Fibroblast of mammary gland (primary cell): ENCODE data around the gene SLC23A2.
"Not testable (repeated sequence)": the region's sequence is repeated elsewhere in the genome, so short reads cannot be mapped to it uniquely, and the experiment has no call there.

Source experiments
- DNase-seq: peaks from one replicate; pipeline ENCODE4 v3.0.0-alpha.2; 2010; ENCODE audit warnings: low read depth
- H3K4me3 ChIP-seq: 2 replicates; pipeline ENCODE4 v1.5.1; 2011; ENCODE audit warnings: low read depth, mild to moderate bottlenecking, low read length, moderate library complexity; ENCODE audit not compliant: control insufficient read depth
- TF ChIP-seq, protein P1 (sequence below): conservative IDR thresholded peaks from 2 replicates; pipeline ENCODE4 v1.5.1; 2011; ENCODE audit warnings: low read depth, low read length, inconsistent platforms; ENCODE audit not compliant: control insufficient read depth, insufficient read depth

SLC23A2 gene

DNA sequence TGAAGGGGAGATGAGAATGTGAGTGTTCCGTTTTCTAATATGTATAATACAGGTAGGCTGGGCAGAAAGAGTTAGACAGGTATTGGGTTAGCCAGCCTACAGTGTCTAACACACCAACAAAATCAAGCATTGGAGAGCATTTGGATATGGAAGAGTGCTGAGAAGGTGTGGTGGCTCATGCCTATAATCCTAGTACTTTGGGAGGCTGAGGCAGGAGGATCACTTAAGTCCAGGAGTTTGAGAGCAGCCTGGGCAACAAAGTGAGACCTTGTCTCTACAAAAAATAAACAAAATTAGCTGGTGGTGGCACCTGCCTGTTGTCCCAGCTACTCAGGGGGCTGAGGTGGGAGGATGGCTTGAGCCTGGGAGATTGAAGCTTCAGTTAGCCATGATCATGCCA, 38.6 kb upstream of the SLC23A2 start:
- TF ChIP-seq, protein P1, sequence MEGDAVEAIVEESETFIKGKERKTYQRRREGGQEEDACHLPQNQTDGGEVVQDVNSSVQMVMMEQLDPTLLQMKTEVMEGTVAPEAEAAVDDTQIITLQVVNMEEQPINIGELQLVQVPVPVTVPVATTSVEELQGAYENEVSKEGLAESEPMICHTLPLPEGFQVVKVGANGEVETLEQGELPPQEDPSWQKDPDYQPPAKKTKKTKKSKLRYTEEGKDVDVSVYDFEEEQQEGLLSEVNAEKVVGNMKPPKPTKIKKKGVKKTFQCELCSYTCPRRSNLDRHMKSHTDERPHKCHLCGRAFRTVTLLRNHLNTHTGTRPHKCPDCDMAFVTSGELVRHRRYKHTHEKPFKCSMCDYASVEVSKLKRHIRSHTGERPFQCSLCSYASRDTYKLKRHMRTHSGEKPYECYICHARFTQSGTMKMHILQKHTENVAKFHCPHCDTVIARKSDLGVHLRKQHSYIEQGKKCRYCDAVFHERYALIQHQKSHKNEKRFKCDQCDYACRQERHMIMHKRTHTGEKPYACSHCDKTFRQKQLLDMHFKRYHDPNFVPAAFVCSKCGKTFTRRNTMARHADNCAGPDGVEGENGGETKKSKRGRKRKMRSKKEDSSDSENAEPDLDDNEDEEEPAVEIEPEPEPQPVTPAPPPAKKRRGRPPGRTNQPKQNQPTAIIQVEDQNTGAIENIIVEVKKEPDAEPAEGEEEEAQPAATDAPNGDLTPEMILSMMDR = no peak
- no peak overlapping the region for H3K4me3 ChIP-seq
- no peak for DNase-seq

DNA sequence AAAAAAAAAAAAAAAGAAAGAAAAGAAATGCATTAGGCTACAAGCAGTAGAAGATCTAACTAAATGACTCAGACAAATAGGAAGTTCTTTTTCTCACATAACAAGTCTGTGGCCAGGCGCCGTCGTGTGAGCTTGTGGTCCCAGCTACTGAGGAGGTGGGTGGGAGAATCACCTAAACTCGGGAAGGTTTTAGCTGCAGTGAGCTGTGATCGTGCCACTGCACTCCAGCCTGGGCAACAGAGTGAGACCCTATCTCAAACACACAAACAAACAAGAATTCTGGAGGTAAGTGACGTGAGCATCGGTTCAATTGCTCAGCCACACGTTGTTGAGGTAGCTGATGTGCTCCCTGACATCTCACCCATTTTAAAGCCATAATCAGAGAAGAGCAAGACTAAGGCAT, 37.9 kb upstream of the SLC23A2 start:
- no peak overlapping the region for H3K4me3 ChIP-seq
- DNase-seq = no peak
- TF ChIP-seq, protein P1 = no peak

DNA sequence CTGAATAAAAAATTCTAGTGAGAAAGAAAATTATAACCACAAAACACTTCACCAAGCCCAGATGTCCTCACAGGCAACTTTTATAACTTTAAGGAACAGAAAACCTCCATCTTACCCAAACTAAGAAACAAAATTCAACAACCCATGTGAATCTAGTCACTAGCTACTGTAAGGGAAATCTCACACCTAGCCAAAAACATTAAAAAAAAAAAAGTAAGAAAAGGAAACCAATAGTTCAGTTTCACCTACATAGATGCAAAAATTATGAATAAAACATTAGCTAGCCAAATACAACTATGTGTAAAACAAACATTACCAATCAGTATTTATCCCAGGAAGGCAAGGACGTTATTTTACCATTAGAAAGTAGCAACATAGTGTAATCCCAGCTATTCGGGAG, 35.5 kb upstream of the SLC23A2 start:
- TF ChIP-seq, protein P1 = no peak

DNA sequence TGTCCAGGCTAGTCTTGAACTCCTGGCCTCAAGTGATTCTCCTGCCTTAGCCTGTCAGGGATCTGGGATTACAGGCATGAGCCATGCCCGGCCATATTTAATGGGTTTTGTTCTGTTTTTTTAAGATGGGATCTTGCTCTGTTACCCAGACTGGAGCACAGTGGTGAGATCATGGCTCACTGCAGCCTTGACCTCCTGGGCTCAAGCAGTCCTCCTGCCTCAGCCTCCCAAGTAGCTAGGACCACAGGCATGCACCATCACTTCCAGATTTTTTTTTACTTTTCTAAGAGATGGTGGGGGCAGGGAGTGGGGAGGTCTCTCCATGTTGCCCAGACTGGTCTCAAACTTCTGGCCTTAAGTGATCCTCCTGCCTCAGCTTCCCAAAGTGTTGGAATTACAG, 34.2 kb upstream of the SLC23A2 start:
- not testable (repeated sequence) for DNase-seq, H3K4me3 ChIP-seq

More for the DNA sequence above, 35.5 kb upstream of the SLC23A2 start:
- H3K4me3 ChIP-seq = no peak overlapping the region
- no peak for DNase-seq

DNA sequence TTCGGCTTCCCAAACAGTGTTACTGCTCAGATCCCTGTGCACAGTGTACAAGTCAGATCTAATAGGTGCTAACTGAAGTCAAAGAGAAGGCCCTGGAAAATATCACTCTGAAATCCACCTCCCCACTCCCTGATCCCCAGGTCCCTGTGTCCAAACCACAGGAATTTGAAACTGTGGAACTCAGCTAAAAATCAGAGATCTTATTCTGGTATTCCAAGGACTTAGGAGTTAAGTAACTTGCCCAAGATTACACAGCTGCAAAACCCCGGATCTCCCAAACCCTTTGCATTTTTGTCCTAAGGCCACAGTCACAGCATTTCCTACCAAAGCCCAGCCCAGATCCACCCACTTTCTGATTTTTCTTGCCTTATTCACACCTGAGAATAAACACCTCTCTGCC, 32.3 kb upstream of the SLC23A2 start:
- no peak overlapping the region for H3K4me3 ChIP-seq
- DNase-seq = no peak
- TF ChIP-seq, protein P1 = no peak

DNA sequence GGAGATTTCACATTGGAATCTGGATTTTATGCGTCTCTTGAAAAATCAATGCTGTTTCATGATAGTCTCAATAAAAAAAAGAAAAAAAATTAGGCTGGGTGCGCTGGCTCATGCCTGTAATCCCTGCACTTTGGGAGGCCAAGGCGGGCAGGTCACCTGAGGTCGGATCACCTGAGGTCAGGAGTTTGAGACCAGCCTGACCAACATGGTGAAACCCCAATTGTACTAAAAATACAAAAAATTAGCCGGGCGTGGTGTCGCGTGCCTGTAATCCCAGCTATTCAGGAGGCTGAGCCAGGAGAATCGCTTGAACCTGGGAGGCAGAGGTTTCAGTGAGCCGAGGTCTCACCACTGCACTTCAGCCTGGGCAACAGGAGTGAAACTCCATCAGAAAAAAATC, 30.4 kb upstream of the SLC23A2 start:
- not testable (repeated sequence) for DNase-seq, H3K4me3 ChIP-seq

DNA sequence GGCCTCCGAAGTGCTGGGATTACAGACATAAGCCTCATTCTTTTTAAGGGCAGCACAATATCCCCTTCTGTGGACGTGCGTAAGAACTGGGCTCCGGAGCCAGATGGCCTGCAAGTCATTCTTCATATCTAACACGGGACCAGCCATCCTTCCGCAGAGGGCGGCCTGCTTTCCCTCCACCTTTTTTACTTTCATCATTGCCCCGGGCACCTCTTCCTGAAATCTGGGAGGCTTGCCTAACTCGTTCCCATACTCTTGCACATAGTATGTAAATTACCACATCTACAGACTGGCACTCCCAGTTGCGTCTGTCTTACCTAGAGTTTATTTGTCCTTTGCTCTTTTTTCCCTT, 29.9 kb upstream of the SLC23A2 start:
- H3K4me3 ChIP-seq = no peak overlapping the region
- no peak for DNase-seq
- TF ChIP-seq, protein P1 = no peak

DNA sequence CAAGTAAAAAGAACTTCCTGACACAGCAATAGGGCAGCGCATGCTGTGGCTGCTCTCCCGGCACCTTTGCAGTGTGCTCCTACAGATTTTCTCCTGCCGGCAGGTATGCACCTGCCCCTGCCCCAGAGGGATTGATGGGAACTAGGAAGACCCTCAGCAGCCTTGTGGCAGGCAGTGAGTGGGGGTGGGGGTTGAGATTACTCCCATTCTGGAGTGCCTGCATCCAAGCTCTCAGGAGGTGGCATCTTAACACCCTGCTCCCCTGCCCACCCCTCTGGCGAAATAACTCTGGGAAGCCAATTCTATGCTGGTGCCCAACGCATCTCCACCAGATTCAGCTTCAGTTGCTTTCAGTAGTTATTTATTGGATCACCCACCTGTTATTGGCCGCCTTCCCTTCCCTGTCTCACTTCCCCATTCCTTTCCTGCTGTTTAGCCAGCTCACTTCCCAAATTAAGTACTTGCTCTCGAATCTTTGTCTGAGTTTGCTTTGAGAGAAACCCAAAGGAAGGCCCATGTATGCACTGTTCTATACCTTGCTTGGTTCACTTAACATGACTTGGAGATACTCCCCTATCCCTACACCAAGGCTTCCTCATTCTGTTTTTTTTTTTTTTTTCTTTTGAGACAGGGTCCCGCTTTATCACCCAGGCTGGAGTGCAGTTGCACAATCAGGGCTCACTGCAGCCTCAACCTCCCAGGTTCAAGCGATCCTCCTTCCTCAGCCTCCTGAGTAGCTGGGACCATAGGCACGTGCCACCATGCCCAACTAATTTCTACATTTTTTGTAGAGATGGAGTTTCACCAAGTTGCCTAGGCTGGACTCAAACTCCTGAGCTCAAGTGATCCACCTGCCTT, 29.3 kb upstream of the SLC23A2 start:
- H3K4me3 ChIP-seq = no peak overlapping the region
- TF ChIP-seq, protein P1 = no peak
- no peak for DNase-seq

DNA sequence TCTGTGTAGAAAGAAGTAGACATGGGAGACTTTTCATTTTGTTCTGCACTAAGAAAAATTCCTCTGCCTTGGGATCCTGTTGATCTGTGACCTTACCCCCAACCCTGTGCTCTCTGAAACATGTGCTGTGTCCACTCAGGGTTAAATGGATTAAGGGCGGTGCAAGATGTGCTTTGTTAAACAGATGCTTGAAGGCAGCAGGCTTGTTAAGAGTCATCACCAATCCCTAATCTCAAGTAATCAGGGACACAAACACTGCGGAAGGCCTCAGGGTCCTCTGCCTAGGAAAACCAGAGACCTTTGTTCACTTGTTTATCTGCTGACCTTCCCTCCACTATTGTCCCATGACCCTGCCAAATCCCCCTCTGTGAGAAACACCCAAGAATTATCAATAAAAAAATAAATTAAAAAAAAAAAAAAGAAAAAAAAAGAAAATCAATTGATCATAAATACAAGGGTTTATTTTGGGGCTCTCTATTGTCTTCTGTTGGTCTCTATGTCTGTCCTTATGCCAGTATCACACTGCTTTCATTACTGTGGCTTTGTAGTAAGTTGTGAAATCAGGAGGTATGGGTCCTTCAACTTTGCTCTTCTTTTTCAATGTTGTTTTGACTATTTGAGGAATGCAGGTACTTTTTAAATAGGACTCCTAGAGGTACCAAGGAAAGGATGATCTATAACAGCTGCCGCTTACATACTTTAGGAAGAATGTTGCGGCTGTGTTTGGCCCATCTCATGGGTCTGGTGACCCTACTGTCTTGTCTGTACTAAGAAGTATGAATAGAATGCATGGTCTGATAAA, 27.1 kb upstream of the SLC23A2 start:
- not testable (repeated sequence) for DNase-seq, H3K4me3 ChIP-seq
